H9 (cell line): ENCODE results near the gene FCGR3A. TPM values are rescaled to one million over a fixed set of nuclear protein-coding genes. Genes with fewer than 3 reads are reported as not detected.
"Not testable (repeated sequence)": the region's sequence is repeated elsewhere in the genome, so short reads cannot be mapped to it uniquely, and the experiment has no call there.

Experiments used
- DNase-seq: peaks from one replicate; pipeline ENCODE4 v3.0.0-alpha.2; 2017
- H2AFZ ChIP-seq: one replicate; pipeline ENCODE4 v1.6.1; 2013; ENCODE audit warnings: mild to moderate bottlenecking, low read length, control low read depth, moderate library complexity
- H2AK5ac ChIP-seq: 2 replicates; pipeline ENCODE4 v1.6.1; 2013; ENCODE audit warnings: low read length, control low read depth, mixed read lengths; ENCODE audit not compliant: insufficient read length
- H2BK120ac ChIP-seq: one replicate; pipeline ENCODE4 v1.6.1; 2013; ENCODE audit warnings: low read depth, mild to moderate bottlenecking, low read length, control low read depth, inconsistent platforms; ENCODE audit not compliant: poor library complexity, severe bottlenecking
- H2BK12ac ChIP-seq: 2 replicates; pipeline ENCODE4 v1.6.1; 2013; ENCODE audit warnings: low read length, control low read depth, mixed read lengths, low read depth; ENCODE audit not compliant: insufficient read length
- H2BK15ac ChIP-seq: 2 replicates; pipeline ENCODE4 v1.6.1; 2013; ENCODE audit warnings: low read depth, low read length, control low read depth
- H2BK20ac ChIP-seq: one replicate; pipeline ENCODE4 v1.6.1; 2013; ENCODE audit warnings: low read depth, mild to moderate bottlenecking, low read length, control low read depth, inconsistent platforms; ENCODE audit not compliant: poor library complexity, severe bottlenecking
- H2BK5ac ChIP-seq: 2 replicates; pipeline ENCODE4 v1.6.1; 2013; ENCODE audit warnings: low read length, control low read depth, mixed read lengths; ENCODE audit not compliant: insufficient read length
- H3K14ac ChIP-seq: 2 replicates; pipeline ENCODE4 v1.6.1; 2013; ENCODE audit warnings: low read length, control low read depth; ENCODE audit not compliant: insufficient read depth
- H3K18ac ChIP-seq: 2 replicates; pipeline ENCODE4 v1.6.1; 2013; ENCODE audit warnings: low read depth, mild to moderate bottlenecking, mixed read lengths, low read length, control low read depth; ENCODE audit not compliant: insufficient read length
- H3K23ac ChIP-seq: 2 replicates; pipeline ENCODE4 v1.6.1; 2013; ENCODE audit warnings: low read length, control low read depth, mixed read lengths, low read depth; ENCODE audit not compliant: insufficient read length
- H3K23me2 ChIP-seq: 2 replicates; pipeline ENCODE4 v1.6.1; 2013; ENCODE audit warnings: low read depth, mild to moderate bottlenecking, mixed read lengths, low read length, control low read depth; ENCODE audit not compliant: insufficient read length, poor library complexity, severe bottlenecking
- H3K27ac ChIP-seq: 2 replicates; pipeline ENCODE4 v1.5.1; 2013; ENCODE audit warnings: low read length, control low read depth, mixed read lengths, low read depth; ENCODE audit not compliant: insufficient read length
- H3K27me3 ChIP-seq: 2 replicates; pipeline ENCODE4 v1.6.1; 2013; ENCODE audit warnings: low read length, control low read depth, inconsistent platforms; ENCODE audit not compliant: insufficient read depth
- H3K4ac ChIP-seq: 2 replicates; pipeline ENCODE4 v1.6.1; 2013; ENCODE audit warnings: low read depth, mild to moderate bottlenecking, control low read depth, inconsistent platforms, low read length, moderate library complexity
- H3K4me1 ChIP-seq: 2 replicates; pipeline ENCODE4 v1.6.1; 2013; ENCODE audit warnings: low read length, control low read depth, inconsistent platforms; ENCODE audit not compliant: insufficient read depth
- H3K4me2 ChIP-seq: 2 replicates; pipeline ENCODE4 v1.6.1; 2013; ENCODE audit warnings: low read length, control low read depth, mixed read lengths; ENCODE audit not compliant: insufficient read length, insufficient read depth
- H3K56ac ChIP-seq: 2 replicates; pipeline ENCODE4 v1.6.1; 2013; ENCODE audit warnings: low read depth, mild to moderate bottlenecking, mixed read lengths, low read length, control low read depth; ENCODE audit not compliant: insufficient read length
- H3K79me1 ChIP-seq: 2 replicates; pipeline ENCODE4 v1.6.1; 2013; ENCODE audit warnings: low read depth, mild to moderate bottlenecking, moderate library complexity, low read length, control low read depth, inconsistent platforms; ENCODE audit not compliant: insufficient read depth, poor library complexity, severe bottlenecking
- H3K79me2 ChIP-seq: 2 replicates; pipeline ENCODE4 v1.6.1; 2013; ENCODE audit warnings: low read length, control low read depth, inconsistent platforms; ENCODE audit not compliant: insufficient read depth
- H3K9ac ChIP-seq: 2 replicates; pipeline ENCODE4 v1.6.1; 2013; ENCODE audit warnings: low read length, control low read depth, mixed read lengths; ENCODE audit not compliant: insufficient read length; ENCODE audit errors: extremely low read depth
- H3K9me3 ChIP-seq: one replicate; pipeline ENCODE4 v1.6.1; 2013; ENCODE audit warnings: low read depth, low read length, inconsistent platforms; ENCODE audit not compliant: control insufficient read depth
- H3T11ph ChIP-seq: one replicate; pipeline ENCODE4 v1.6.1; 2013; ENCODE audit warnings: mild to moderate bottlenecking, low read length, control low read depth, inconsistent platforms
- H4K20me1 ChIP-seq: one replicate; pipeline ENCODE4 v1.6.1; 2013; ENCODE audit not compliant: control insufficient read depth, insufficient read length, insufficient read depth
- H4K5ac ChIP-seq: 2 replicates; pipeline ENCODE4 v1.6.1; 2013; ENCODE audit warnings: low read depth, mild to moderate bottlenecking, mixed read lengths, low read length, control low read depth; ENCODE audit not compliant: insufficient read length
- H4K8ac ChIP-seq: replicated peaks from 2 replicates; pipeline ENCODE4 v1.6.1; 2013; ENCODE audit warnings: low read length, control low read depth, mixed read lengths, low read depth; ENCODE audit not compliant: insufficient read length
- H4K91ac ChIP-seq: 2 replicates; pipeline ENCODE4 v1.6.1; 2013; ENCODE audit warnings: low read depth, mild to moderate bottlenecking, moderate library complexity, mixed read lengths, low read length, control low read depth; ENCODE audit not compliant: insufficient read length
- H3K27ac Mint-ChIP-seq, 3 experiments: 2 replicates in 2 of 3; 3 replicates in 1 of 3; pipeline ENCODE4 v1.8.0; 2020 to 2021; ENCODE audit warnings: mixed read lengths in 3 of 3, mild to moderate bottlenecking in 1 of 3, moderate library complexity in 1 of 3
- H3K27me3 Mint-ChIP-seq: 2 replicates; pipeline ENCODE4 v1.8.0; 2021; ENCODE audit warnings: low read depth, mild to moderate bottlenecking, moderate library complexity, mixed read lengths
- H3K36me3 Mint-ChIP-seq, 3 experiments: 2 replicates in 2 of 3; 3 replicates in 1 of 3; pipeline ENCODE4 v1.8.0; 2020 to 2021; ENCODE audit warnings: low read depth in 3 of 3, mixed read lengths in 3 of 3; ENCODE audit not compliant: insufficient read depth in 1 of 3
- H3K4me1 Mint-ChIP-seq, 2 experiments: 2 replicates each; pipeline ENCODE4 v1.8.0; 2020; ENCODE audit warnings: mixed read lengths in 2 of 2
- H3K4me3 Mint-ChIP-seq, 2 experiments: 2 replicates in 1 of 2; 3 replicates in 1 of 2; pipeline ENCODE4 v1.8.0; 2020 to 2021; ENCODE audit warnings: mild to moderate bottlenecking in 2 of 2, mixed read lengths in 2 of 2, moderate library complexity in 1 of 2
- H3K9me3 Mint-ChIP-seq, 2 experiments: 2 replicates in 1 of 2; 3 replicates in 1 of 2; pipeline ENCODE4 v1.8.0; 2020; ENCODE audit warnings: mild to moderate bottlenecking in 2 of 2, mixed read lengths in 2 of 2, moderate library complexity in 1 of 2
- WGBS: extraction: QIAGEN DNeasy Blood & Tissue Kit; methylation state at CpG from one replicate; pipeline ENCODE4 v1.1.7; 2013; ENCODE audit warnings: missing lambda C conversion rate, low lambda C conversion rate, mixed read lengths; ENCODE audit not compliant: insufficient read length; ENCODE audit errors: extremely low coverage; 5-methylcytosine and 5-hydroxymethylcytosine counted together
- total RNA-seq: library from RNA; stranded (reverse); gene quantifications from 2 replicates; pipeline ENCODE4 v1.2.1, GENCODE V29; 2021

FCGR3A gene
- total RNA-seq, 1 experiment from 2014 or later, result not detected

GRCh38 chr1:161530158-161530557, 19.5 kb downstream of the FCGR3A start:
- not testable (repeated sequence) for H3K9me3 Mint-ChIP-seq, H3K9me3 ChIP-seq, H2BK5ac ChIP-seq, H3K23ac ChIP-seq, H4K20me1 ChIP-seq, H3K79me2 ChIP-seq, H3K18ac ChIP-seq, H3T11ph ChIP-seq, H2BK12ac ChIP-seq, H4K91ac ChIP-seq, H3K23me2 ChIP-seq, H3K4me1 ChIP-seq, H3K9ac ChIP-seq, H3K4ac ChIP-seq, H3K36me3 Mint-ChIP-seq, H3K79me1 ChIP-seq, H3K14ac ChIP-seq, H2AFZ ChIP-seq, H4K5ac ChIP-seq, H2BK15ac ChIP-seq, H2BK120ac ChIP-seq, H3K27ac ChIP-seq, H4K8ac ChIP-seq, H2AK5ac ChIP-seq, H3K27me3 ChIP-seq, H3K56ac ChIP-seq, H2BK20ac ChIP-seq
- DNase-seq, result peak; percentile 52
- Mint-ChIP-seq H3K4me3 (peak overlapping the region; percentile 89 to 94), H3K27me3 (peaks cover 46% of the 10 kb centered on the region), H3K27ac (peak overlapping the region in 1 of 3 experiments; percentile 28; a peak in 1 of 7 replicates), H3K4me1 (peaks cover 13 to 14% of the 10 kb centered on the region in 2 experiments)
- H3K4me2 ChIP-seq, result peak overlapping the region; percentile 70
- WGBS, result no CpG with 5 or more reads among the region's 13 CpGs

- not testable (repeated sequence) for H3K27me3 ChIP-seq, H2BK120ac ChIP-seq, H4K5ac ChIP-seq, H2BK12ac ChIP-seq, H3K4me1 ChIP-seq, H3K9me3 Mint-ChIP-seq, H3K4ac ChIP-seq, H2AFZ ChIP-seq, H2BK20ac ChIP-seq, H3K18ac ChIP-seq, H4K8ac ChIP-seq, H3K79me1 ChIP-seq, H3K27ac Mint-ChIP-seq, H3K36me3 Mint-ChIP-seq, H4K20me1 ChIP-seq, H3K79me2 ChIP-seq, H3T11ph ChIP-seq, H3K9me3 ChIP-seq, H3K23ac ChIP-seq, H2BK5ac ChIP-seq, H3K14ac ChIP-seq, H2BK15ac ChIP-seq, H3K9ac ChIP-seq, H3K23me2 ChIP-seq, H2AK5ac ChIP-seq, H3K27ac ChIP-seq, H4K91ac ChIP-seq, H3K56ac ChIP-seq, DNase-seq
- H3K4me2 ChIP-seq, result peak overlapping the region; percentile 70
- Mint-ChIP-seq H3K4me3 (peak overlapping the region; percentile 89 to 94), H3K27me3 (peaks cover 51% of the 10 kb centered on the region), H3K4me1 (peaks cover 13 to 14% of the 10 kb centered on the region in 2 experiments)
- WGBS, result no CpG with 5 or more reads among the region's 19 CpGs
Measured at GRCh38 chr1:161529463-161530104, 20.0 kb downstream of the FCGR3A start.
